IPS DF 6.9 (cell line): ENCODE results near the gene CHPT1.

Experiments used
- DNase-seq: peaks from one replicate; pipeline ENCODE4 v3.0.0-alpha.2; 2013; ENCODE audit warnings: low read depth, low spot score
- H3K27ac ChIP-seq: one replicate; pipeline ENCODE4 v1.5.1; 2013; ENCODE audit warnings: low read length, control low read depth
- H3K27me3 ChIP-seq: 2 replicates; pipeline ENCODE4 v1.6.1; 2013; ENCODE audit warnings: mild to moderate bottlenecking, low read length; ENCODE audit not compliant: control insufficient read depth, insufficient read depth
- H3K36me3 ChIP-seq: 2 replicates; pipeline ENCODE4 v1.6.1; 2013; ENCODE audit warnings: low read length; ENCODE audit not compliant: control insufficient read depth, insufficient read depth
- H3K4me1 ChIP-seq: 2 replicates; pipeline ENCODE4 v1.6.1; 2013; ENCODE audit warnings: low read length; ENCODE audit not compliant: control insufficient read depth, insufficient read depth
- H3K4me3 ChIP-seq: 2 replicates; pipeline ENCODE4 v1.5.1; 2013; ENCODE audit warnings: mild to moderate bottlenecking, low read length
- H3K9me3 ChIP-seq: 2 replicates; pipeline ENCODE4 v1.6.1; 2013; ENCODE audit warnings: low read length, inconsistent platforms; ENCODE audit not compliant: control insufficient read depth, insufficient read depth
- WGBS: extraction: QIAGEN DNeasy Blood & Tissue Kit; methylation state at CpG from one replicate; pipeline ENCODE4 v1.1.7; 2013; ENCODE audit warnings: mixed read lengths, missing lambda C conversion rate; ENCODE audit not compliant: insufficient read length, insufficient coverage; 5-methylcytosine and 5-hydroxymethylcytosine counted together

Gene CHPT1

DNA sequence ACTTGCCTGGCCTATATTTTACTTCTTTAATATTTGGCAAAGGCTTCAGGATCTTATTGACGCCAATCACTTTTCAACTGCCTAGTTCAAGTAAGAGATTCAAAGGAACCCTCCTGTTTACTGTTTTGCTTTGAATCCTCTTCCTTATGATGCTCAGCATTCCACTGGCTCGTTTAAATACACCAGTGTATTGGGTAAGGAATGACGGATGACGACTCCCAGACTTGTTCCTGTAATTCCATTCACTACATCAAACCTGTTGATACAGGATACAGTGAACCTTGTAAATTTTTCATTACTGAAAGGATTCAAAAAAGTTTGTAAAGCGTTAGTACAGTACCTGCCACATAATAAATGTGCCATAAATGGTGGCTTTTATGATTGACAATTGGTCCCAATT lies 43.5 kb downstream of the CHPT1 start:
- H3K27me3 ChIP-seq: no peaks in the 10 kb centered on the region
- H3K4me3 ChIP-seq: no peak overlapping the region
- no peaks in the 10 kb centered on the region for H3K9me3 ChIP-seq
- no peak overlapping the region for H3K27ac ChIP-seq
- DNase-seq: no peak
- H3K36me3 ChIP-seq: peaks cover 2% of the 10 kb centered on the region; the same call in 1 of the 2 replicates
- no CpG with 5 or more reads among the region's 5 CpGs for WGBS
- no peaks in the 10 kb centered on the region for H3K4me1 ChIP-seq

DNA sequence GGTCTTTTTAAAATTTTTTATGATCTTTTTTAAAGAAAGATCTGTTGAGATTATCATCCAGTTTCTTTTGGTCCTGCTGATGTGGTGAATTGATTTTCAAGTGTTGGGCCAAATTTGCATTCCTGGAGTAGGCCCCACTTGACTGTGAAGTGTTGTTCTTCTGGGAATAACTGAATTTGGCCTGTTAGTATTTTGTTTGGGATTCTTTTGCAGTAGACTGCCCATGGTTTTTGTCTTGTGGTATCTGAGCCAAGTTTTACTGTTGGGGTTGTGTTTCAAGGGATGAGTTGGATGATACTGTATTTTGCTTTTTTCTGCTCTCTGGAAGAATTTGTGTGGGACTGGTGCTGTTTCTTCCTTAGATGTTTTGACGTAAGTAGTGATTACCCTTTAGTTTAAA lies 45.8 kb downstream of the CHPT1 start:
- WGBS: no CpG with 5 or more reads among the region's 1 CpG
- Histone ChIP-seq H3K9me3 (no peaks in the 10 kb centered on the region), H3K27ac (no peak overlapping the region)

DNA sequence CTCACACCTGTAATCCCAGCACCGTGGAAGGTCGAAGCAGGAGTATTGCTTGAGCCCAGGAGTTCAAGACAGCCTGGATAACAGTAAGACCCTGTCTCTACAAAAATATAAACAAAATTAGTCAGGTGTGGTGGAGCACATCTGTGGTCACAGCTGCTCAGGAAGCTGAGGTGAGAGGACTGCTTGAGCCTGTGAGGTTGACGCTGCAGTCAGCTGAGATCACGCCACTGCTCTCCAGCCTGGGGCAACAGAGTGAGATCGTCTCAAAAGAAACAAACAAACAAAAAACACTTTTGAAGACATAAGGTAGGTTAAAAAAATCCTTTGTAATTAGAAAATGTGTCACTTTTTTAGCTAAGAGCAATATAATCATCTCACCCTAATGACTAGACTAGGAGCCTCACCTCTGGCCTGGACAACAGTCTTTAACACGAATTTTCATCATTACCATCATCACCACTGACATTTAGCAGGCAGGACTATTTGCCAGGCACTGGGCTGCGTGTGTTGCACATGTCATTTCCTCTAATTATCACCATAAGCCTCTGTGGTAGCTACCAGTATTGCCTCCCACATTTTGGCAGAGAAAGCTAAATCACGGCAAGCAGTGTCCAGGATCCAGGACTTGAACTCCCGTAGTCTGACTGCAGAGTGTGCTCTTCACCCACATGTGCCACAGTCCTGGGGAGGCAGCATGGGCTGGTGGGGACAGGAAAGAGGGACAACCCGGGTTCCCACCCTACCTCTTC lies 46.5 kb downstream of the CHPT1 start:
- no CpG with 5 or more reads among the region's 10 CpGs for WGBS
- H3K27ac ChIP-seq: no peak overlapping the region
- no peak for DNase-seq
- no peaks in the 10 kb centered on the region for H3K9me3 ChIP-seq
- H3K4me1 ChIP-seq: no peaks in the 10 kb centered on the region
- no peak overlapping the region for H3K4me3 ChIP-seq
- no peaks in the 10 kb centered on the region for H3K27me3 ChIP-seq
- peaks cover 2% of the 10 kb centered on the region; the same call in 1 of the 2 replicates for H3K36me3 ChIP-seq

More for the DNA sequence above, 45.8 kb downstream of the CHPT1 start:
- Histone ChIP-seq H3K4me1 (no peaks in the 10 kb centered on the region), H3K36me3 (peaks cover 2% of the 10 kb centered on the region; the same call in 1 of the 2 replicates), H3K4me3 (no peak overlapping the region), H3K27me3 (no peaks in the 10 kb centered on the region)
- no peak for DNase-seq

DNA sequence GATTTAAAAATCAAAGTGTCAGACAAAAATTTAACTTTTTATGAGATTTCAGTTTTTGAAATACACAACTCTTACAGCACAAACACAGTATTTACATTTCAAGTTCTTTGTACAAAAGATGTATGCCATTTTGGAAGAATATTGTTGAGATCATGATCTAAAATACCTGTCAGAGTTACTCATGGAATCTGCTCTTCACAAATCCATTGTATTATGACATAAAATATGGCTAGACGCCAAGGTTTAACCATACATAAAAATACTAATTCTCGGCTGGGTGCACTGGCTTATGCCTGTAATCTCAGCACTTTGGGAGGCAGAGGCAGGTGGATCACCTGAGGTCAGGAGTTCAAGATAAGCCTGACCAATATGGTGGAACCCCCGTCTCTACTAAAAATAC lies 48.0 kb downstream of the CHPT1 start:
- H3K36me3 ChIP-seq: peaks cover 2% of the 10 kb centered on the region; the same call in 1 of the 2 replicates
- no peak overlapping the region for H3K27ac ChIP-seq
- no CpG with 5 or more reads among the region's 3 CpGs for WGBS
- no peaks in the 10 kb centered on the region for H3K4me1 ChIP-seq
- H3K27me3 ChIP-seq: no peaks in the 10 kb centered on the region
- no peaks in the 10 kb centered on the region for H3K9me3 ChIP-seq
- no peak for DNase-seq
- no peak overlapping the region for H3K4me3 ChIP-seq

DNA sequence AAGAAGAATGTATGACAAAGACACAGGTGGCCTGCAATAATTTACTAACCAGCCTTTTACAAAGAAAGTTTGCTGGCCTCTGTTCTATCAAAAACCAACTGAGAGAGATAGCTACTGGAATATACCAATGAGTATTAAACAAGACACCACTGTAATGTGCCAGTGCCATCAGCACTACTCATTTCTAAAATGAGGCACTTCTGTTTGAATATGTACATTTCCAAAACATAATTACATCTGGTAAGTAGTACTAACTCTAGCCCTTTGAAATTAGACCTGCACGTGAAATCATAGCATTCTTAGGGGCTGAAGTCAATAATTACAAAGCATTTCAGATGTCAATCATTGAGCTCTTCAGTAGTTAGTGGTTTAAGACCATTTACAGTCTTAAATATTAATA lies 48.8 kb downstream of the CHPT1 start:
- no CpG with 5 or more reads among the region's 1 CpG for WGBS
- Histone ChIP-seq H3K27ac (no peak overlapping the region), H3K27me3 (no peaks in the 10 kb centered on the region), H3K4me3 (no peak overlapping the region), H3K36me3 (peaks cover 2% of the 10 kb centered on the region; the same call in 1 of the 2 replicates), H3K4me1 (no peaks in the 10 kb centered on the region), H3K9me3 (no peaks in the 10 kb centered on the region)
- no peak for DNase-seq

DNA sequence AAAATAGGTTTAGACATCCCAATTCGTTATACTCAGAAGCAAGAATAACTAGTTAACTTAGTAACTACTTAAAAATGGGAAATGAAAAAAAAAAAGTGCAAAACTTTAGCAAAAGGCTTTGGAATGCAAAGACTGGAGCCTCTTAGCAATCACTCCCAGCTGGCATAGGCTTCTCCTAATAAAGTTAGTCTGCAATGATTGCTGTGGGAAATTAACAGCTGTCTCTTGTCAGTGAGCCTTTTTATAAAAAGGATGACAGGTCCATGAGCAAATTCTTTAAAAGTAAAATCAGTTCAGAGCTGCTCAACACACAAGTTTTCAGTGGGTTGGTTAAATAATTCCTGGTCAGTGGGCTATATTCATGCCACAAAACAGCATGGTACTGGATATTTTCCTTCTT lies 49.2 kb downstream of the CHPT1 start:
- peaks cover 2% of the 10 kb centered on the region; the same call in 1 of the 2 replicates for H3K36me3 ChIP-seq
- no CpG with 5 or more reads among the region's 1 CpG for WGBS
- H3K27ac ChIP-seq: no peak overlapping the region
- H3K27me3 ChIP-seq: no peaks in the 10 kb centered on the region
- H3K4me1 ChIP-seq: no peaks in the 10 kb centered on the region
- DNase-seq: no peak
- no peaks in the 10 kb centered on the region for H3K9me3 ChIP-seq
- H3K4me3 ChIP-seq: no peak overlapping the region

DNA sequence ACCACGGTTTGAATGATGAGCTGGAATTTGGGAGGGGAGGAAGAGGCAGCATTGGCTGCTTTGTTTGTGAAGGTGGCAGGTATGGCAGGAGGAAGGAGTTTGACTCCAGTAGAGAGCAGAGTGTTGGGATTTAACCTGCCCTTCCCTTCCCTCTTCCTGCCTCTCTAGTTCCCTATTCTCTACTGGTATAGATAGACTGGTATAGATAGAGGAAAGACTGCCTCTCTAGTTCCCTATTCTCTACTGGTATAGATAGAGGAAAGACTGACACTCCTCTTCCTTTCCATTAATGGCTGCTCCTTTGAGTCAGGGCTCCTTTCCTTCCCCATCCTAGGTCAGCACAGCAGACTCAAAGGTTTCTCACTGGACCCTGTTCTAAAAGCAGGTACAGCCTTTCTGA lies 50.3 kb downstream of the CHPT1 start:
- H3K4me3 ChIP-seq: no peak overlapping the region

DNA sequence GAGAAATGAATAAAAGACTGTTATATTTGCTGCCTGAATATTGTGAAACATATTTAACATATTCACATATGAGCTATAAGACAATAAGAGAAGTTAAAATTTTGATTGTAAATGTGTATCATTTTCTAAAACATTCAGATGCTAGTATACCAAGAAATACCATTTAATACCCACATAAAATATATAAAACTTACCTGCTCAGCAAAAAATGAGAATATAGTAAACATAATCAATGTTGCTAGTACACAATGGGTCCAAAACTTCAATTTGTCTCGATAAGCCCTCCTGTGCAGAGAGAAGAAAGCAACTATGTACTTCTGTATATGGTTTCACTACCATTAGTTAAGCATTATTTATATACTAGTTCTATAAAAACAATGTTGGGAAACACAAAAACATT lies 51.5 kb downstream of the CHPT1 start:
- Histone ChIP-seq H3K4me3 (no peak overlapping the region), H3K36me3 (peaks cover 5% of the 10 kb centered on the region; the same call in 1 of the 2 replicates), H3K9me3 (no peaks in the 10 kb centered on the region), H3K27me3 (no peaks in the 10 kb centered on the region), H3K27ac (no peak overlapping the region), H3K4me1 (no peaks in the 10 kb centered on the region)
- WGBS: no CpG with 5 or more reads among the region's 1 CpG
- DNase-seq: no peak

More for the DNA sequence above, 50.3 kb downstream of the CHPT1 start:
- no CpG with 5 or more reads among the region's 1 CpG for WGBS
- Histone ChIP-seq H3K36me3 (peaks cover 2% of the 10 kb centered on the region; the same call in 1 of the 2 replicates), H3K27ac (no peak overlapping the region), H3K4me1 (no peaks in the 10 kb centered on the region), H3K9me3 (no peaks in the 10 kb centered on the region), H3K27me3 (no peaks in the 10 kb centered on the region)
- no peak for DNase-seq

DNA sequence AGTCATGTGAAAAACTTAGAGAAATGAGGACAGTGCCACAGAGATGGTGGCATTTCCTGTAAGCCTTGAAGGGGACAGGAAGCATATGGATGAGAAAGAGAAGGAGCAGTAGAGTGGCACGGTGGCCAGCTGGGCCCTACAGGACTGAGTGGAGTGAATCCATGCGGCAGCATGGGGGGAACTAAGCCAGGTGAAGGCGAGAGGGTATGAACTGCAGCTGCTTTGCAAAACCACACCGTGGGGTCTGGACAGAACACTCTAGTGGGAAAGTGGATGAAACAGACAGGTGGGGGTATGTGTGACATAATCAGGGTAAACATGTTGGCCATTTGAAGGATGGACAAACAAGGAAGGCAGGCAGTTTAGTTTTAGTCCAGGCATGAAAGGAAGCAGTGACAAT lies 52.2 kb downstream of the CHPT1 start:
- peaks cover 2% of the 10 kb centered on the region; the same call in 1 of the 2 replicates for H3K36me3 ChIP-seq
- WGBS: no CpG with 5 or more reads among the region's 4 CpGs
- H3K27ac ChIP-seq: no peak overlapping the region
- H3K27me3 ChIP-seq: no peaks in the 10 kb centered on the region
- no peak for DNase-seq
- no peaks in the 10 kb centered on the region for H3K9me3 ChIP-seq
- no peaks in the 10 kb centered on the region for H3K4me1 ChIP-seq
- no peak overlapping the region for H3K4me3 ChIP-seq

DNA sequence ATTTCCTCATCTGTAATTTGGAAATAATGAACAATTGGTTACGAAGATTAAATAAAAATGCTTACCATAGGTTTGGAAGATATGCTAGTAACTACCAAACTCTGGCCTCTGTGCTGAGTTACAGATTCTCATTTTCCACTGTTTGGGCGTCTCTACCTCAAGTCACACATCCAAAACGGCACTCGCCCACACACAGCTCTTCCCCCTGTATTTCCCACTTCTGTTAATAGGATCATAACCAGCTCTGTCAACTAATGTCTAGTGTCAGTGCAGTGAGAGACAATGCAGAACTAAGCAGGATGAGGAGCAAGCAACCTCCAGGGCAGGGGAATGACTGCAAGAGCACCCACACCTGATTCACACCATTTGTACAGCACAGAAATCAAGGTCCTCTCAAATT lies 52.7 kb downstream of the CHPT1 start:
- Histone ChIP-seq H3K4me1 (no peaks in the 10 kb centered on the region), H3K27me3 (no peaks in the 10 kb centered on the region), H3K27ac (no peak overlapping the region), H3K36me3 (peaks cover 2% of the 10 kb centered on the region; the same call in 1 of the 2 replicates), H3K4me3 (no peak overlapping the region), H3K9me3 (no peaks in the 10 kb centered on the region)
- no CpG with 5 or more reads among the region's 4 CpGs for WGBS
- no peak for DNase-seq
